ENCODE data around the gene ZC2HC1B.
A peak's percentile ranks its signal among the peaks of the same experiment; 100 is the strongest.

ZC2HC1B gene

DNA sequence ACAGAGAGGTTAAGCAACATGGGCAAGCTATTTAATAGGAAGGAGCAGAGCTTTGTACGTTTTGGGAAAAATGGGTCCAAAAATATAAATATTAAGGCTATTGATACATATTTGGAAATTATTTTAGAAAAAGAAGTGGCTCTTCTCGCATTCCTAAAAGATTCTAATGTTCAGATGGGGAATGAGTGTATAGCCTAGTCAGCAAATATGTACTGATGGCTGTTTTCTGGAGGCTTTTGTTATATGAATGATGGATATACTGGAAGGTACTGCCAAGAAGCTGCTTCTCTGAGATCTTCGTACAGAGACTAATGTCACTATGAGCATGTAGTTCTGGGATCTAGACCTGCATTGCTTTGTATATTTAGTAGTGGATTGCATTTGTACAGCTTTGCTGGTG, 72.1 kb downstream of the ZC2HC1B start:
- no peak for DNase-seq

DNA sequence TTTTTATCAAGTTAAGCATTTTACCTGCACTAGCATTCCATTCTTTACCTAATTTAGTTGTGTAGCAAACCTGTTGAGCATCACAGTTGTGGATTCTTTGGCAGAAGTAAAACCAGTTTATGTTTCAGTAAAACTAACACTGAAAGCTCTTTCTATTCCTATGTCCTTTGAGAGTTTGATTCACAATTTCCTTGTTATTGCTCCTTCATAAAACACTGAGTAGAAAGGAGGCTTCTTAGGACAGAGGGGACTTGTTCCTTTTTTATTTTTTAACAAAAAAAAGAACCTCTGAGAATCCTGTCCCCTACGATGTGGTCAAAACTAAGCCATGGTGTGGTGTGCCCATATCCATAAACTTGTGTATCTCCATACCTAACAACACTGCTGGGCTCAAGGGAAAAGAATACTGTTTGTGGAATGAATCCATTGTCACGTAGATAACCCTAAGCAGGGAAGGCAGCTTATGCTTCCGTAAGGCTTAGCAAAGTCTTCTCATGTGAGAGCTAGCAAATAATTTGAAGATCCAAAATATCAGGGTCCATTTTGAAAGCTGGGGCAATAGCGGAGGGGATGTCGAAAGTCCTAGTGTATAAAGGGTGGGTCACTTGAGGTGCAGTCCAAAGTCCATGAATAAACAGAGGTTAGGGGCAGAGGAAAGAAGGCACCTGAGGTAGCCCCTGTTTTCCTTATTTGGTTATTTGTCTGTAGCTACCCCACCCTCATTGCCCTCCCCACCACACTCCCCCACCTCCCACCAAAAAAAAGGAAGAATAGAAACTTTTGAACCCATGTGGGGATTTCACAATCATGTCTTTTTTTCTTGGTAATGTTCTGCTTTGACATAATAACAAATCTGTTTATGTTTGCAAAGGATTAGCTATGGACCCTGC, 72.7 kb downstream of the ZC2HC1B start:
- no peak for DNase-seq

DNA sequence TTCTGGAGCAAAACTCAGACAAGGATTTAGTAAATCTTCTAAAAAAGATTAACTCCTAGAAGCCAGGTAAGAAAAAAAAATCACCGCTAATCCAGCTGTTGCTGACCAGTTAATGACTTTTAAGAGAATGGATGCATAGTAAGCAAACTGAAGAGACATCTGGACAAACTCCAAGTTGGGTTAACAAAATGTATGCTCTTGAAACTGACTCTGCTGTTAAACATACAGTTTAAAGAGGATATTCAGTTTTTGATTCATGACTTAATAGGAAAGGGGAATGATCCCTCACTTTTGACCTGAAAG, 73.3 kb downstream of the ZC2HC1B start:
- no peak for DNase-seq

DNA sequence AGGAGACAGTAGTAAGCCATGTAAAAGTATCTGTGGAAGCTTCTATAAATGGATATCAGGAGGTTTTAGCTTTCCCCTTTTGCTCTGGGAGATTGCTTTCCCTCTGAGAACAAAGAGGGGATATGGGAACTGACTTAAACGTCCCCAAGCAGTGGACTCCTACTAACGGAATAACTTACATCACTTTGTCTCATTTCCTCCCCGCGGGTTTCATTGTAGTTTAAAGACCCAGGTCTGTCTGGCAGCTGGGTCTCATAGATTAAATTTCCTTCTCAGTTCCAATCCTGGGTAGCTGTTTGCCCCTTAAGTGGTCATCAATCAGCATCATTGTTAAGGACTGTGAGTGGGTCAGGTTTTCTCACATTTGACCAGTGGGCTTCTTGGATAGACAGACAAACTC, 75.1 kb downstream of the ZC2HC1B start:
- DNase-seq = no peak

DNA sequence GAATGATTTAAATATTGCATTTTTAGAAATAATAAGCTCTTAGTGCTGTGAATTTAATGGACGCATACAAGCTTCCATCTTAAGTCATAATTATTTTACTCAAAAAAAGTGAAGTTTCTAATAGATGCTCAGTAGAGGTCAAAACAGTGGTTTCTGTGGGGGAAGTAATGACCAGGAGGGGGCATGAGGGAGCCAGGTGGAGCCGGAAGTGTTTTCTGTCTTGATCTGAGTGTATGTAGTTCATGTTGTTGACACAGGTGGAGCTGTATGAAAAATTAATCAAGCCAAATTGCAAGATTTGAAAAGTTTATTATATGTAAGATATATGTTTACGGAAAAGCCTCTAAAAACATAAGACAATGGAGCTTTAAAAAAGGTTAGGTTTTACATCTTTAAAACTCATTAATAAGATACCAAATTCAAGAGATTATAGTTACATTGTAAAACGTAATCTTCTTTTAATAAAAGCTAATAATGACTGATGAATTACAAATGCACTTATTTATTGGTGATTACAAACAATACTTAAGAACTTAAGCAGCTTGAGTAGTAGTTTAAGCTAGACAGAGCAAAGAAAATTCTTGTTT, 75.8 kb downstream of the ZC2HC1B start:
- DNase-seq = peak; percentile 49

DNA sequence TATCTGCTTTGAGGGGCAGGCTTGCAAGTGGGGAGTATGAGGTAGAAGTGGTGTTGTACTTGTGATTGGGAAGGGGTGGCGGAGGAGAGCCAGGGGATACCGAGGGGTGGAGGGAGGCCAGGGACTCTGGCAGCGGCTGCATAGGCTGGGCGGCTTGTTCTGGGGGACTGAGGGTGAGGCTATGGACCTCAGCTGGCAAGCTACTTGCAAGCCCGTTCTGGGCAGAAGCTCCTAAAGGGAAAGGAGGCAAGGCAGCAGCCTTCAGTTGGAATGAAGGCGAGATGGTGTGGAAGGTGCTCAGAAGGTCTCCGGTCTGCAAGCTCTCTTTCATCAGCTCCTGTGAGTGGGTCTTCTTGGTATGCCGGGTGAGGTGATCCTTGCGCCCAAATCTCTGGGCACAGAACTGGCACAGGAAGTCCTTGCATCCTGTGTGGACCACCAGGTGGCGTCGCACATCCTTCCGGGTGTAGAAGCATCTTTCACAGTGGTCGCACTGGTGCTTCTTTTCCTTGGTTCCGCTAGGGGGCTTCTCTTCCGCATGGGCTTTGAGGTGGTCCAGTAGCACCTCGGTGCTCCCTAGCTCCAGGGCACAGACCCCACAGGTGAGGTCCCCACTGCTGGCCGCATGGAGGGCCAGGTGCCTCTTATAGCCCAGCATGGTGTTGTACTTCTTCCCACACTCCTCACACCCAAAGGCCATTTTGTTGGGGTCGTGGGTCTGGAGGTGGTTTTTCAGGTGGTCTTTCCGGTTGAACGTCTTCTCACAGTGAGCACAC, 77.8 kb downstream of the ZC2HC1B start:
- peak; percentile 7 for DNase-seq

DNA sequence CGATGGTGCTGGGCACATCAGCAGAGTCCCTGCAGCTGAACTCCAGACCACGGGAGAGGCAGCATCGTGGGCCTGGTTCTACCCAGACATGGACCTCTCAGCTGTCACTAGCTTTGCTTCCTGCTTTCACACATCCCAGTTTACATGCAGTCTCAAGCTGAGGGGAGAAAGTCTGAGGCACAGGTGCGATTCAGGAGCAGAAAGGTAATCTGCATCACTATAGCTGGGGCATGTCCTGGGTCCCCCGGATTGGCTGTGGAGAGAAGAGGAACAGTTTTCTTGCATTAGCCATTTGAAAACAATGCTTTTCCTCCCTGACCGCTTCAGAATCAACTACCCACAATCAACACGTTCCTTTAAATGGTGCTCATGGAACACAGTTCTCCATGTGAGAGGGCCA, 83.9 kb downstream of the ZC2HC1B start:
- no peak for DNase-seq

DNA sequence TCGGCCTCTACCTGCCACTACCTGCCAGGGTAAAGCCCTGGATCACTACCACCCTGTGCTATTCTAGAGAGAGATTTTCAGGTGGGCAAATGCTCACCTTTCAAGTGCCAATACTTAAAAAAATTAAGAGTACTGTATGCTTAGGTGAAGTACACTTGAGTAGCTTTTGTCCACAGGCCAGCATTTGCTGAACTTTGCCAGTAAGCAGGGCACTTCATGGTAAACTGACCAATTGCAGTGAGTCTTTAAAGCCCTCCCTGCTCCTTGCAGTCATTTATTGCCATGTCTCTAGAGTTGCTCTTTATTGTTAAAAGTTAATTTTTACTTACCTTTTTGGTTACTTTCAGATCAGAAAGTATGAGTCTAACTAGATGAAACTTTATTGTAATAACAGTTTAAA, 85.3 kb downstream of the ZC2HC1B start:
- DNase-seq = no peak

DNA sequence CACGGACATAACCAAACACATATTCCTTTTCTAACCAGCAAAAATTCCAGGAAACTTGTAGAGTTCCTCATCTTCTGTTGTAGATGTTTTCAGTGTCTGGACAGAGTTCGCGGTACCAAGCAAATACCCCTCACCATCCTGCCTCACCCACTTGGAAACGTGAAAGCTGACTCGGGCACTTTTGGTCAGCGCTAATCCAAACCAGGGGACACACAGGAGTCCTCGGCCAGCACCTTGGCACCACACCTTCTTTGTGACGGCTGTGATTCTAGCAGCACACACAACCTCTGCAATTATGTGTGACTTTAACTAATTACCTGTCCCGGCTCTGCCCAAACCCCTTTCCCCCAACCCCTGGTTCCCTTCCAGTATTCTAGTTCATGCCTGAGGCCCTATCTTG, 85.7 kb downstream of the ZC2HC1B start:
- DNase-seq = no peak

DNA sequence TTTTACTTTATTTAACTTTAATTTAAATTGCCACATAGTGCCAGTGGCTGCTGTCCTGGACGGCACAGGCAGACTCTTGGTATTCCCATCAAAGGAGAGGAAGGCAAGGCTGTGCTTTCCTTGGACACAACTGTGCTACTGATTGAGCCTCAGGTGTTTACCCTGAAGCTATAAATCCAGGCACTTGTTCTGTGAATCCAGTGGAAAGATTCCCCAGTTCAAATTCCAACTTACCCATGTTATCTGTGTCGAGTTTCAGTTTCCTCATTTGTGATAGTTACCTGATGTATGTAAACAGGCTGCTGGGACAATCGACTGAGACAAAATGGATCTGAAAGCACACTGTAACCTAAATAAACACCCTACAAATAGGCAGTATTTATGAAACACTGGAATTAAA, 86.6 kb downstream of the ZC2HC1B start:
- no peak for DNase-seq

DNA sequence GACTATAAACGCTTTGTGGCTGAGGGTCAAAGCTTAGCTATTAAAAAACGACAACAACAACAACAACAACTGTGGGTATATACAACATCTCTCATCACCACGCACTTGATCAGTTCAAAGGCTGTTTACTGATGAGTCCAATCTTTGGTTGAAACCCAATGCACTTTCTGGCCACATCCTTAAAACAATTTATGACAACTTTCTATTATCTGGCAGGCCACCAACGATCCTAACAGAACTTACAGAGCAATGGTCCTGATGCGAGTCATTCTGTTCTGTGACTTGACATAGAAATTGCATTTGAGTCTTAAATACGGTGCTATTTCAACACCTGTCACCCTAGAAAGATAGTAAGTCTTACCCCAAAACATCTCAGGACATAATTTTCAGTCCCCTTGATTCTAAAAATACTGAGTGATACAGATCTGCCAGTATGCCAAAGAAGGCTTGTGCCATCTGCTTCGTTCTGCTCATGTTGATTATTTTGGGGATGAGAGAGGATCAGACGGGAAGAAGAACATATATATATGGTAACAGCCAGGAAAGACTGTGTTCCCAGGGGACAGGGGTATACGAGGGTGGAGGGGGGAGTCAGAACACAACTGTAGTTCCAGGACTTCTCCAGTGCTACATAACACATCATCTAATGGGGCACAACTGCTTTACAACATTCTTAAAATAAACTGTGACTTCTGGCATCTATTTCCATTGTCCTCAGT, 87.9 kb downstream of the ZC2HC1B start:
- no peak for DNase-seq

DNA sequence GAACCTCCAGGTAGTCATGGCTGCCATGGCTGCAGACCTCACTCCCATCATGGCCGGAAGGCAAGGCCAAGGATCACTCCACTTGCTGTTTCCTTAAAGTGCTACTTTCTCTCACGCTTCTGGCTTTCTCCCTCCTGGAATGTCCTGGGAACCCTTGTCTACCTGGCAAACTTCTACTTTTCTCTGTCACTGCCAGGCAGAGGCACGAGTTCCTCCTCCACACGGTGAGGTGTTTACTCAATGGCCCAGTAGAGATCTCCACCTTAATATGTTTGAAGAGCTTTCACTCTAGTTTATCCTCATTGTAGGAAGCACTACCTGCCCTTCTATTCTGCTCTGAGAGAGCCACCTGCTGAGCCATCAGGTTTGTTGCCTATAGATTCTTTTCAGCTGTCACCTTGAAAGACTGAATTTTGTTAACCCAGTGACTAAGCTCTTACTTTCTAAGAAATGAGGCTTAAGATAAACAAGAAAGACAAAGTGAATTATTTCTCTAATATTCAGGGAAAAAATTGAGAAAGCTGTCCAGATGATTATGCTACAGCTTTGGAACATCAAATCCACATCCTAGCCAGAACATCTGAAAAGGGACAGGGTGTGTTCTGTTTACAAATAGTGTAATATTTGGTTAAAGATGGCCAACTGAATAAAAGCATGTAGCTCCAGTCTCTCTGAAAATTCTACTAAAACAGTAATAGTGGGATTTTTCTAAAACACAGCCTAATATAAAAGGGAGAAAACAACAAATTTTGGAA, 88.8 kb downstream of the ZC2HC1B start:
- DNase-seq = no peak

DNA sequence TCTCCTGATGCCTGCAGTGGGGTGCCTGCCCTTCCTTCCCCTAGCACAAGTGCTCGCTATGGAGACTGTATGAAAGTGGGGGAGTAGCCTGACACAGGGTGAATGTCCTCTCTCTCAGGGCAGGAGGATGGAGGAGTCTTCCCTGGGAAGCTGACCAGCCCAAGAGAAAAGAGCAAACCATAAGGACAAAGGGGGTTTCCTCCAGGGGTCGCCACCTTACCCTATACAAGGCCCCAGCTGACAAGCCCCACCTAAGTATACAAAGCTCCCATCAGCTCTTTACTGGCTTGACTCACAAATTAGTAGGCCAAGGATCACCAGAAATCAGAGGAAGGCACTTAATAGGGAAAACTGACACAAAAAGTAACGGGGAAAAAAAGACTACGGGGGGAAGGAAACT, 89.6 kb downstream of the ZC2HC1B start:
- DNase-seq = no peak

DNA sequence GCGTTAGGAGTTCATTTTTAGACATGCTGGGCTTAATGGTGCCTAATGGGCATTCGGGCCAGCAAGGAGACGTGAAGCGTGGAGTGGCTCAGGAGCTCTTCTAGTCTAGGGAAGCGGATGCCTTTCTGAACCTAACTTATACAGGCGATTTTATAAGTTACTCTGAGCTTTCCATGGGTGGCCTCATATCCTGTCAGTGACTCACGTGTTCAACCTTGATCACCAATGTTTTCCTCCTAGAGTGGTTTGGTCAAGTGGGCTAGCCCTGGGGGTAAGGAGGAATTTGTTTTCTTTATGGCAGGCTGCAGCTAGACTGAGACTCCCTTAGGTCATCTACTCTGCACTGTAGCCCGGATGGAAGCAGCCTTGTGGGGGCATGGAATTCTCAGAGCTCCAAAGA, 91.7 kb downstream of the ZC2HC1B start:
- DNase-seq = no peak

DNA sequence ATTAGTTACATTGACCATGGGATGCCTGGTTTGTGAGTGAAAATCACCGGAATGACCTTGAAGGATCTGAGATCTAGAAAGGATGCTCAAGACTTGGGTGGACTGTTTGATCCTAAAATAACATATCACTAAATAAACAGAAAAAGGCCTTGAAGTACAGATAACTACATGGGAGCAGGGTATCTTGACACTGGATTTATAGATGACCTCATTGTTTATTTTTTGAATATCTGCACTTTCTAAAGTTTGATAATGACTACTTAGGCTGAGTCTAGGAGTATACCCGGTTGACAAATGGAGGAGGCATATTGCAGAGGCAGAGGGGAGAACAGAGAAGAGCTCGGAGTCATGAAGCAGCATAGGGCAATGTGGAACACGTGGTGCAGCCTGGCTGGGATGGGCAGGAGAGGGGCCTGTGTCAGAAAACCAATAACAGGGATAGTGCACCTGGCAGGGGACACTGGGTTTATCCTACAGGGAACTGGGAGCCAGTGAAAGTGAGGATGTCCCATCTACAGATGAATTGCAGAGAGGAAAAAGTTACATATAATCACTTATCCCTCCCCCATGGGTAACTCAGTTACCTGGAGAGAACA, 93.5 kb downstream of the ZC2HC1B start:
- DNase-seq = no peak

DNA sequence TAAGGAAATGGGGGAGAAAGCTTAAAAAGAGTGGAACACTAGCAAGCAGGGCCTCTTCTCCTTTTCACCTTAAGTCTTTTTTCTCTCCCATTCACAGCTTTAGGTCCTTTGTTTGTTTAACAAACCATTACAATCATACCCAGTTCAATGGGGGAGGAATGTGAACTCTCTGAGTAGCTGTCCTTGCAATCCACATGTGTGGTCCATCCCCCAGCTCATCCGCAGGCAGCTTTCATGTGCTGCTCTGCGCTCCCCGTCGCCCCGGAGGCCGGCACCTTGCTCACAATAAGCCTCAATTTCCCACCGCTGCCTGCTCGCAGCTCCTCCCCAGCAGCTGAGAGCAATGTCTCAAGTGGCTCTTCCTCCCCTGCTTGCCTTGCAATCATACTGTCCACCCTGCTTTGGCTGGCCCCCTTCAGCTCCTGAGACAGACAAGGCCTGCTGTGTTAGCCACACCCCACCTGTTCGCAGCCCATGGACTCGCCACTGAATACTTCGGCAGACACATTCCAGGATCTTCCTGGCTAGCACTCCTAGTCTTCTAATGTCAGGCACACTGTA, 94.6 kb downstream of the ZC2HC1B start:
- DNase-seq = no peak

DNA sequence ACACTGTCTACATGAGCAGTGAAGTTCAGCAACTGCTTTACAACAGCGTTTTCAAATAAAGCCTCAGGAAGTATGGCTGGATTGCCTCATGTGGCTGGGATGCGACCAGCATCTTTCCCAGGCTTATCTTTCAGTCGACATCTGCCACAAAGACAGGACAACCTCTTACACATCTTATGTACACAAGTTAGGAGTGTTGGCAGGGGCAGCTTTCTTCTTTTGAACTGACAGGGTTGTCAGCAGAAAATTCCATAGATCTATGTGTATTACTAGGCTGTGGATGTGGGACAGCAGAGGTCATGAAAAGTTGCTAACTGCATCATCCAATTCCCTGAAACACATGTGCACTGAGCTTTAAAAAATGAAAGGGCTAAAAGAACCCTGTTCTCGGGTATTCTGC, 95.7 kb downstream of the ZC2HC1B start:
- no peak for DNase-seq

DNA sequence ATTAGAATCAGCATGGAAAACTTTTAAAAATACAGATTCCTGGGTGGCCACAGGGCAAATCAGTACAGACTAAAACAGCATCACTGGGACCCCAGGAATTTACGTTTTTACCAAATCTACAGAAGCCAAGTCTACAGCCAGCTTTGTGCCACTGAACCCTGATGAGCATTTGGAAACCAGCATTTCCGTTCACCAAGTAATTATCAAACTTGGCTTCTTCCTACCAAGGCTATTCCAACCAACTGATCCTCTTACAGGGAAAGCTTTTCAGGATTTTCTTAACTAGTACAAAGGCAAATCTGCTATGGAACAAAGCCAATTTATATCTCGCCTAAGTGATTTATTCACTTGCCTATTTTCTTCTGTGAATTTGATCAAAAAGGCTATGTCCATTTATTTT, 96.8 kb downstream of the ZC2HC1B start:
- no peak for DNase-seq

DNA sequence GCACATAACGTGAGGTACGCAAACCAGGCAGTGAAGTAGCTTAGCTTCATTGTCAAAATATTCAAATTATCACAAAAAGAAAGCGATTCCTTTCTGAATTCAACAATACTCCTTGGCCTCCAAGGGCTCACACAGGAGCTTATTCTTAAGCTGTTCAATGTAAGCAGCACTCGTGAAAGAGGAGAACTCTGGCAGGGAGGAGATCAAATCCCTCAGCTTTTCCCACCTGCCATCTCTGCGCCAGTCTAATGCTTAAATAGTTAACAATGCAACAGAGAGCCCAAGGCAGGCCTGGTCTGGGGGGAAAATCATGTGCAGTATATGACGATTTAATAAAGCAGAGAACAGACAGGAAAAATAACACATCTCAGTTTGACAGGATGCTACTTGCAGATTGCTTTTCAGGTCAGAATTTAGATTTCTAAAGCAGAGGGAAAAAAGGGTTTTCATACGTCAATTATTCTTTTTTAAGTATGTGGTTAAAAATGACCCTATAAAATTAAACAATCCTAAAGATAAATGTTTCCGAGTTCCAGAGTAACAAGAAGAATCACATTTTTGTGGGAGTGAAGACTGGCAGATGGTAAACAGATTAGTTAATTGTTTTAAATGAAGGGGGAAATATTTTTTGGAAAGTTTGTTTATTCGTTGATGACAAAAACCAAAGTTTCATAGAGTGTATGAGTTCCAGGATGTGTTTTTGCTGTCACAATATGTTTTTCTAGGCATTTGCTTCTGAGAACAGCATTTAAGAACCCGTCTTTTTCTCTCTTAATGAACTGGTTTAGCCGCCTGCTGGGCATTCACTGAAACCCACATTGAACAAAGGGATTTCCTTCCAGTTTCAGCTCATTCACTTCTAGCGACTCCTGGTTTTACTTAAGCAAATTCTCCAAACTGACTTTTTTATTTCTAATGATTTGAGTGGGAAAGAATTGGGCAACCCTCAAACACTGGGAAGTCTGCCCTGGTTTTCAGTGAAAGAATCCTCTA, 97.9 kb downstream of the ZC2HC1B start:
- DNase-seq = no peak

DNA sequence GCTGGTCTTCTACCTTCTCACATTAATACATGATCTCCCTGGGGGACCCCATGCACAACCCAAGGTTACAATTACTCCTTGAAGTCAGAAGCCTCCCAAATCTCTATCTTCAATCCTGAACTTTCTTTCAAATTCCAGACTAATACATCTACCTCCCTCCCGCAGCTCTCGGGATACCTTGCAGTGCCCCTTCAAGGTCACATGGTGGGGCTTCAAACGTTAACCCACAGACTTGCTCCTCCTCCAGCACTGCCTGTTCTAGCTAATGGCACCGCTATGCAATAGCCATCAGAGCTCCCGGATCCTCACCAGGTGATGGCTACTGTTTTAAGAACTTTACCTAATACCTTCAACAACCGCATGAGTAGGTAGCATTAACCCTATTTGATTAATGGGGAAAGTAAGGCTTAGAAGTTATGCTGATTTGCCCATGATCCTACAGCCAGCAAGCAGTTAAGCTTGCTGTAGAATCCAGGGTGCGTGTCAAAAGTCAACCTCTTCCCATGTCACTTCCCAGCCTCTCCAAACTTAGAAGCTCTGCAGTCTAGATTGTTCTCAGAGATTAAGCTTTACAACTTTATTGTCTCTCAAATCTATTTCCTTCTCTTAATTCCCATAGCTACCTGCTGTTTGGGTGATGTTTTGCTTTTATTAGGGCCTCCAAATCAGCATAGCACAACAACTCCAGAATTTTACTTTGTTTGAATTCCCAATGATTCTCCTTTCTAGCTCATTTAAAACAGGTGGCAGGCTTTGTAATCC, 99.1 kb downstream of the ZC2HC1B start:
- no peak for DNase-seq
